ENCODE data around the gene OR4N5.

OR4N5 gene

GRCh38 chr14:20191396-20191795, 52.8 kb downstream of the OR4N5 start:
- H3K9me3 ChIP-seq (ENCODE audit: control insufficient read depth, insufficient read depth, low read length), result peaks cover 7% of the 10 kb centered on the region
- WGBS (ENCODE audit: insufficient coverage, insufficient read length), result no CpG with 5 or more reads among the region's 3 CpGs
- H3K27me3 ChIP-seq (ENCODE audit: control insufficient read depth, insufficient read depth, low read length), result no peaks in the 10 kb centered on the region
- H3K4me1 ChIP-seq (ENCODE audit: control insufficient read depth, insufficient read depth, low read length), result no peaks in the 10 kb centered on the region
- H3K36me3 ChIP-seq (ENCODE audit: control insufficient read depth, insufficient read depth, low read length), result no peaks in the 10 kb centered on the region
- no peak overlapping the region for H3K4me3 ChIP-seq (ENCODE audit: low read length)
- no peak overlapping the region for H3K27ac ChIP-seq (ENCODE audit: low read length)
- no peak for DNase-seq (ENCODE audit: low read depth, low spot score)

- Histone ChIP-seq H3K27ac (ENCODE audit: low read length) (no peak overlapping the region), H3K36me3 (ENCODE audit: control insufficient read depth, insufficient read depth, low read length) (no peaks in the 10 kb centered on the region), H3K9me3 (ENCODE audit: control insufficient read depth, insufficient read depth, low read length) (peaks cover 7% of the 10 kb centered on the region), H3K27me3 (ENCODE audit: control insufficient read depth, insufficient read depth, low read length) (no peaks in the 10 kb centered on the region), H3K4me1 (ENCODE audit: control insufficient read depth, insufficient read depth, low read length) (no peaks in the 10 kb centered on the region), H3K4me3 (ENCODE audit: low read length) (no peak overlapping the region)
- DNase-seq (ENCODE audit: low read depth, low spot score), result no peak
Measured at GRCh38 chr14:20194101-20194500, 55.5 kb downstream of the OR4N5 start.
